Erythroblast (primary cell): ENCODE data around the gene FOXC1.

ENCODE experiments used
- GATA1 ChIP-seq: IDR thresholded peaks from 2 replicates; pipeline ENCODE4 v1.6.1; 2011; ENCODE audit warnings: low read depth, mild to moderate bottlenecking, control low read depth, low read length, moderate library complexity
- POLR2A ChIP-seq: IDR thresholded peaks from 2 replicates; pipeline ENCODE4 v1.6.1; 2011; ENCODE audit warnings: mild to moderate bottlenecking, low read length

DNA sequence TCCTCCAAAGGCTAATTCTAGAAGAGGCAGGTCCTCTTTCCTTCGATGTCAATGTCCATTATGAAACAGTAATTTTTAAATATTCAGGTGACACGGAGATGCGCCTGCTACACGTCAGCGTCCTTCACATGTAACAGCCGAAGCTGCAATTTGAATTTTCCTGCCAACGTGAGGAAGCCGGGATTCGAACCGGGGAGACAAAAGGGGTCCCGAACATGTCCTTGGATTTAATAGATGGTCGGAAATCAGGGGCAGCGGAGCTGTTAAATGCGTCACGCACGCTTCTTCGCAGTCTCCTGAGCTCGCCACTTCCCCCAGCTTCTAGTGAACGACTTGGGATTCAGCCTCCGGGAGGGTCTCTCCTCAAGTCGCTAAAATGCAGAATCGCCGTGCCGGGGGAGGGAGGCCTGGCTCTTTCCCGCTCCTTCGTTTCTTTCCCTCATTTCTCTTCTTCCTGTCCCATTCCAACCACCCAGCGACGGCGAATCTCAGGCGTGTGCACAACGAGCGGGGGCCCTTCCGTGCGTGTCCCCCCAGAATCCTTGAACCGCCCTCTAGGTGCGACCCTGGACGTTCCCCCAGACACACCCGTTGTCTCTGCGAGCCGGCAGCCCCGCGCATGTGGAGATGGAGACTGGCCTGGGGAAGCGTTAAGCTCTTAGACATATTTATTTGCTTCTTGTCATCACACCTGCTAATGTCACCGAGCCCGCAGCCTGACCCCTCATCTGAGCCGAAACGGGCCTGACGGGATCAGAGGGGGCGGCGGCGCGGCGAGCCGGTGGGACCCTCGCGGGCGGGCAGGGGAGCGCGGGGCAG is 1.3 kb upstream of the FOXC1 start:
- TF ChIP-seq POLR2A (no peak), GATA1 (no peak)
